ENCODE data around the gene NKIRAS2. TPM values are rescaled to one million over a fixed set of nuclear protein-coding genes. Genes with fewer than 3 reads are reported as not detected.

The NKIRAS2 gene
- total RNA-seq, 2 donors from 2014 or later: 48.0 to 51.2 TPM

DNA sequence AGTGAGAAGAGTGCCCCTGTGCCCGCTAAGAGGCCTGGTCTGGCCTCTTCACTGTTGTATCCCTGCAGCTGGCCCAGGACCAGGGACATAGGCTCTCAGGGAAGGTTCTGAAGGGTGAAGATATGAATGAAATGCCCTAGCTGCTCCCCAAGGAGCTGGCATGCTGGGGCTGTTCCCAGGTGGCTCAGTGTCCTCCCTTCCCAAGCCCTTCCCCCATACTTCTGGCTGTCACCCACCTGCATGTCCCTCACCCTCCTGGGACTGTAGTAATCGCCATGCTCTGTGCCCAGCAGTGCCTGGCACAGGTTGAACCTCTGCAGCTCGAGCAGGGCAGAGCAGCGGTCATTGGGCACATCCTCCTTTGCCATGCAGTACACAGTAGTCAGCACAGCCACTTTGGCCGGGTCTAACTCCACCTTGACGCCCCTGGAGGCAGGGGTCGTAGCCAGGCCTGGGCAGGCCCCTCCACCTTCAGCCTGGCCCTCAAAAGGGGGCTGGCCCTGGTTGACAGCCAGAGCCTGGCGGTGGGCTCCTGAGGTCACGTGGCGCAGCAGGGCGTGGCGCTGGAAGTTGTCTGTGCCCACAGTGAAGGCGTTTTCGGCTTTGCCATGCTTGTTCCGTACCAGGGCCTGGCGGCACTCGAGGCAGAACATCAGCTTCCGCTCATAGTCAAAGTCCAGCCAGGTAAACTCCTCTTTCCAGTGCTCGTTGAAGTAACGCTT lies 22.9 kb downstream of the NKIRAS2 start:
- Mint-ChIP-seq H3K36me3 (ENCODE audit: low read depth) (no peaks in the 10 kb centered on the region), H3K9me3 (no peaks in the 10 kb centered on the region), H3K4me1 (peaks cover 6% of the 10 kb centered on the region), H3K4me3 (no peak overlapping the region), H3K27ac (peak overlapping the region; percentile 30), H3K27me3 (ENCODE audit: insufficient read depth) (no peaks in the 10 kb centered on the region)
- TF ChIP-seq, protein P1, sequence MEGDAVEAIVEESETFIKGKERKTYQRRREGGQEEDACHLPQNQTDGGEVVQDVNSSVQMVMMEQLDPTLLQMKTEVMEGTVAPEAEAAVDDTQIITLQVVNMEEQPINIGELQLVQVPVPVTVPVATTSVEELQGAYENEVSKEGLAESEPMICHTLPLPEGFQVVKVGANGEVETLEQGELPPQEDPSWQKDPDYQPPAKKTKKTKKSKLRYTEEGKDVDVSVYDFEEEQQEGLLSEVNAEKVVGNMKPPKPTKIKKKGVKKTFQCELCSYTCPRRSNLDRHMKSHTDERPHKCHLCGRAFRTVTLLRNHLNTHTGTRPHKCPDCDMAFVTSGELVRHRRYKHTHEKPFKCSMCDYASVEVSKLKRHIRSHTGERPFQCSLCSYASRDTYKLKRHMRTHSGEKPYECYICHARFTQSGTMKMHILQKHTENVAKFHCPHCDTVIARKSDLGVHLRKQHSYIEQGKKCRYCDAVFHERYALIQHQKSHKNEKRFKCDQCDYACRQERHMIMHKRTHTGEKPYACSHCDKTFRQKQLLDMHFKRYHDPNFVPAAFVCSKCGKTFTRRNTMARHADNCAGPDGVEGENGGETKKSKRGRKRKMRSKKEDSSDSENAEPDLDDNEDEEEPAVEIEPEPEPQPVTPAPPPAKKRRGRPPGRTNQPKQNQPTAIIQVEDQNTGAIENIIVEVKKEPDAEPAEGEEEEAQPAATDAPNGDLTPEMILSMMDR (conservative IDR thresholded peaks at IDR 0.05): no peak
- peak; percentile 43 for DNase-seq
- WGBS, 2 experiments (ENCODE audit: insufficient coverage in 1 of 2, insufficient read length in 1 of 2): 91 to 95% methylated on average over 18 to 20 of the region's 20 CpGs
- no peaks in the 10 kb centered on the region for H3K9me3 ChIP-seq (ENCODE audit: control insufficient read depth, low read length)
- no peak overlapping the region for H3K27ac ChIP-seq (ENCODE audit: low read depth, low read length)
- H3K4me1 ChIP-seq (ENCODE audit: control insufficient read depth, insufficient read depth, low read length): no peaks in the 10 kb centered on the region
- H3K27me3 ChIP-seq (ENCODE audit: control insufficient read depth, insufficient read depth, low read length, poor library complexity, severe bottlenecking): no peaks in the 10 kb centered on the region
- H3K4me3 ChIP-seq (ENCODE audit: low read length): no peak overlapping the region
- no peak overlapping the region for H3K9ac ChIP-seq (ENCODE audit: extremely low read depth, low read length, poor library complexity, severe bottlenecking)
- no peaks in the 10 kb centered on the region for H3K36me3 ChIP-seq (ENCODE audit: control insufficient read depth, insufficient read depth, low read length)

DNA sequence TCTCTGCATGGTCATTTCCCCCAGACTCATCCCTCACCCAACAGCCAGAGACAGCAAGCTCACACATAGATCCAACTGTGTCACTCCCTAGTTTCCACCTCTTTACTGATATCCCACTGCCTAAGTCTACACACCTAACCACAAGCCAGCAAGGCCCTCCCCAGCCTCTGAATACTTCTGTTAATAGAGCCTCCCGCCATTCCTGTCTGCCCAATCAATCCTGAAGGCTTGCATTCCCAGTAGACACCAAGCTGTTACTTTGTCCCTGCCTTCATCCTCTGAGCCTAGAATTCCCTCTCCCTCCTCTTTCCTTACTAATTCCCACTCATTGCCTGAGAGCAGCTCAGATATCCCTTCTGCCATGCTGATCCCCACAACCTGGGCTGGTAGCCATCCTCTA lies 25.8 kb downstream of the NKIRAS2 start:
- H3K9me3 Mint-ChIP-seq: no peaks in the 10 kb centered on the region
- H3K4me3 ChIP-seq (ENCODE audit: low read length): no peak overlapping the region
- H3K9me3 ChIP-seq (ENCODE audit: control insufficient read depth, low read length): no peaks in the 10 kb centered on the region
- no peaks in the 10 kb centered on the region for H3K4me1 ChIP-seq (ENCODE audit: control insufficient read depth, insufficient read depth, low read length)
- H3K27me3 Mint-ChIP-seq (ENCODE audit: insufficient read depth): peaks cover 2% of the 10 kb centered on the region
- no peak for DNase-seq
- no peak overlapping the region for H3K27ac ChIP-seq (ENCODE audit: low read depth, low read length)
- H3K27ac Mint-ChIP-seq: no peak overlapping the region
- H3K4me3 Mint-ChIP-seq: no peak overlapping the region
- H3K4me1 Mint-ChIP-seq: peaks cover 3% of the 10 kb centered on the region
- H3K27me3 ChIP-seq (ENCODE audit: control insufficient read depth, insufficient read depth, low read length, poor library complexity, severe bottlenecking): no peaks in the 10 kb centered on the region
- H3K36me3 ChIP-seq (ENCODE audit: control insufficient read depth, insufficient read depth, low read length): no peaks in the 10 kb centered on the region
- TF ChIP-seq, protein P1 (conservative IDR thresholded peaks at IDR 0.05): no peak
- H3K9ac ChIP-seq (ENCODE audit: extremely low read depth, low read length, poor library complexity, severe bottlenecking): no peak overlapping the region
- no peaks in the 10 kb centered on the region for H3K36me3 Mint-ChIP-seq (ENCODE audit: low read depth)
- WGBS, 2 experiments (ENCODE audit: insufficient coverage in 1 of 2, insufficient read length in 1 of 2): 73 to 90% methylated on average over 1 of the region's 1 CpG

DNA sequence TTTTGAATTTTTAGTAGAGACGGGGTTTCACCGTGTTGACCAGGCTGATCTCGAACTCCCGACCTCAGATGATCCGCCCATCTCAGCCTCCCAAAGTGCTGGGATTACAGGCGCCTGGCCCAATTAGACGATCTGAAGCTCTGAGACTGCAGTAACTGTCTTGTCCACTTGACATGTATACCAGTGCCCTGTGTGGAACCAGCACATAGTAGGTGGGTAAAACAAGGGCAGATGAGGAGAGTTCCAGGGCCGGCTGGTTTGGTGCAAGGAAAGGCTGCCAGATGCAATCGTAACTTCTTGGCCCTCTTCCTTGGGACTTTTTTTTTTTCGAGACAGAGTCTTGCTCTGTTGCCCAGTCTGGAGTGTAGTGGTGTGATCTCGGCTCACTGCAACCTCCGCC lies 27.5 kb downstream of the NKIRAS2 start:
- no peak for DNase-seq
- Mint-ChIP-seq H3K27ac (no peak overlapping the region), H3K9me3 (no peaks in the 10 kb centered on the region), H3K4me1 (peaks cover 13% of the 10 kb centered on the region), H3K4me3 (no peak overlapping the region), H3K27me3 (ENCODE audit: insufficient read depth) (peaks cover 14% of the 10 kb centered on the region), H3K36me3 (ENCODE audit: low read depth) (no peaks in the 10 kb centered on the region)
- Histone ChIP-seq H3K36me3 (ENCODE audit: control insufficient read depth, insufficient read depth, low read length) (no peaks in the 10 kb centered on the region), H3K4me3 (ENCODE audit: low read length) (no peak overlapping the region), H3K9me3 (ENCODE audit: control insufficient read depth, low read length) (no peaks in the 10 kb centered on the region), H3K27ac (ENCODE audit: low read depth, low read length) (no peak overlapping the region), H3K9ac (ENCODE audit: extremely low read depth, low read length, poor library complexity, severe bottlenecking) (no peak overlapping the region), H3K4me1 (ENCODE audit: control insufficient read depth, insufficient read depth, low read length) (peaks cover 4% of the 10 kb centered on the region), H3K27me3 (ENCODE audit: control insufficient read depth, insufficient read depth, low read length, poor library complexity, severe bottlenecking) (no peaks in the 10 kb centered on the region)
- 85% methylated on average over 9 to 10 of the region's 12 CpGs for WGBS, 2 experiments (ENCODE audit: insufficient coverage in 1 of 2, insufficient read length in 1 of 2)
- TF ChIP-seq, protein P1 (conservative IDR thresholded peaks at IDR 0.05): no peak

All from endodermal cell (in vitro differentiated cells).